Measurements from ENCODE around the gene SMTN.
A peak's percentile ranks its signal among the peaks of the same experiment; 100 is the strongest.
"Not testable (repeated sequence)": the region's sequence is repeated elsewhere in the genome, so short reads cannot be mapped to it uniquely, and the experiment has no call there.

The SMTN gene

DNA sequence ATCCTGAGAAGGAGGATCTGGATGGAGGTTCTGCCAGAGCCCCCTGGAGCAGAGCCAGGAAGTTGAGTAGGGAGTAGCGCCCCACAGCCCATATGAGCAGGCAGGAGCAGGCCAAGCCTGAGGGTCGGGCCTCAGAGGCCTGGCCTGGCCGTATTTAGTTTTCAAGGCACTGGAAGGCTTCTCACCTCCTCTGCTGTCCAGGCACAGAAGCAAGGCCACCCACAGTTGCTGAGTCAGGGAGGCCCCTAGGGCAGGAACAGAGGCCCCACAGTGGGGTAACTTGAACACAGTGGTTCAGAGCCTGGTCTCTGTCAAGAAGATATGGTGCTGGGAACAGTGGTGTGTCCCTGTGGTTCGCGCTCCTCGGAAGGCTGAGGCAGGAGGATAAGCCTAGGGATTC lies 21.5 kb upstream of the SMTN start:
- not testable (repeated sequence) for H3K4me1 Mint-ChIP-seq, H3K9me3 Mint-ChIP-seq, ATAC-seq, H3K27me3 Mint-ChIP-seq, H3K36me3 Mint-ChIP-seq, H3K4me3 Mint-ChIP-seq, H3K27ac Mint-ChIP-seq

DNA sequence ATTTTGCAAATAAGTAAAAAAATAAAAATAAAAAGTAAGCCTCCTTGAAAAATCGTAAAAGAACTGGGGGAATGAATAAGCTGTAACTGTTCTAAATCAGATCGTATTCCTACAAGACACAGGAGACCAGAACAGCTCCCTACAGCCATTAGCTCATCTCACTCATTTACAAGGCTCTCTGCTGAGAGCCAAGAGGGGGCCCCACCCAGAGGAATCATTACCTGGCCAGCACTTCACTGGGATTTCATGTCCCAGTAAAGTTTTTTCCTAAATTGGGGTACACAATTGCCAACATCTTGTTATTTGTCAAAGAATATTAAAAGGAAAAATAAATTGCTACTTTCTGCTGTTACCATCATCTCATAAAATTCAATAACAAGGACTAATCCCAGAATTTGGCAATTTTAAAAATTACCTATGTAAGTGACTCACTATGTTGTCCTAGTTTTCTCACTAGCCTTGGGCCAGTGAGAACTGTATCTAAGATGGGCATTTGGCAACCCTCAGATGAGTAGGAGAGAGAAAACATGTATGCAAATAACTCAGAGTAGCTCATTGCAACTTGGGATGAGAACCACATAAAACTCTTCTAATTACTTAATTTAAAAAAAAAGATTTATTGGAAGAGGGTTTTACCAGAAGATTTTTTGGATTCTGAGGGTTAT lies 18.4 kb upstream of the SMTN start:
- Mint-ChIP-seq H3K9me3 (peaks cover 4% of the 10 kb centered on the region), H3K36me3 (no peaks in the 10 kb centered on the region), H3K4me1 (peaks cover 6% of the 10 kb centered on the region), H3K4me3 (no peak overlapping the region), H3K27me3 (no peaks in the 10 kb centered on the region), H3K27ac (no peak overlapping the region)
- ATAC-seq, result no peak

DNA sequence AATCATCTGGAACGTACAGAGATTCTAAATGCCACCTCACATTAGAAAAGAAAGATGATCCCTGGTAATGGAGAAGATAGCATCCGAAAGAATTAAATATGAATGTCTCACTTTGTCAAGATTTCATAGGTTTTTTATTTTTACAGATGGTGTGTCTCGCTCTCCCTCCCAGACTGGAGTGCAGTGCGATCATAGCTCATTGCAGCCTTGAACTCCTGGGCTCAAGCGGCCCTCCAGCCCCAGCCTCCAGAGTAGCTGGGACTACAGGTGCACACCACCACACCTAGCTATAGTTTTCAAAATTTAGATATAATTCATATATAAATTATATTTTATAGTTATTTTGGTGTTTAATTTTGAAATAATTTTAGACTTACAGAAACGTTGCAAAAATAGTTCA lies 16.7 kb upstream of the SMTN start:
- Mint-ChIP-seq H3K36me3 (no peaks in the 10 kb centered on the region), H3K4me3 (no peak overlapping the region), H3K9me3 (peaks cover 4% of the 10 kb centered on the region), H3K27me3 (no peaks in the 10 kb centered on the region), H3K27ac (no peak overlapping the region), H3K4me1 (peaks cover 6% of the 10 kb centered on the region)
- no peak for ATAC-seq

DNA sequence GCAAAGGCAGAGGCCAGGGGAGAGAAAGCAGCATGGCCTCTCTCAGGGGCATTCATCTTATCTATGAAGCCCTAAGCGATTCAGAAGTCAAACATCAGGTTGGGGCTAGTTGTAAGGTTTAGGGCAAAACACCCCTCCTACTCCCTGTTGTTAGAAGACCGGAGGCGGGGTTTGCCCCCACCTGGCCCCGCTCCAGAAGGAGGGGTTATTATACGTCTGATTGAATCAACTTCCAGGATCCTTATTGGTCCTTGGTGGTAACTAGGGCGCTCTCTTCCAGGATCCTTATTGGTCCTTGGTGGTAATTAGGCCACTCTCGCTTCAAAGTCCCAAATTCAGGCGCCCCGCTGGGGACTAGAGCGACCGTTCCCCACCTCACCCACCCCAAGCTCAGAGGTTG lies 12.1 kb upstream of the SMTN start:
- Mint-ChIP-seq H3K27ac (no peak overlapping the region), H3K4me3 (no peak overlapping the region), H3K27me3 (peaks cover 9% of the 10 kb centered on the region), H3K36me3 (no peaks in the 10 kb centered on the region), H3K9me3 (peaks cover 1% of the 10 kb centered on the region), H3K4me1 (peaks cover 2% of the 10 kb centered on the region)
- ATAC-seq, result no peak

DNA sequence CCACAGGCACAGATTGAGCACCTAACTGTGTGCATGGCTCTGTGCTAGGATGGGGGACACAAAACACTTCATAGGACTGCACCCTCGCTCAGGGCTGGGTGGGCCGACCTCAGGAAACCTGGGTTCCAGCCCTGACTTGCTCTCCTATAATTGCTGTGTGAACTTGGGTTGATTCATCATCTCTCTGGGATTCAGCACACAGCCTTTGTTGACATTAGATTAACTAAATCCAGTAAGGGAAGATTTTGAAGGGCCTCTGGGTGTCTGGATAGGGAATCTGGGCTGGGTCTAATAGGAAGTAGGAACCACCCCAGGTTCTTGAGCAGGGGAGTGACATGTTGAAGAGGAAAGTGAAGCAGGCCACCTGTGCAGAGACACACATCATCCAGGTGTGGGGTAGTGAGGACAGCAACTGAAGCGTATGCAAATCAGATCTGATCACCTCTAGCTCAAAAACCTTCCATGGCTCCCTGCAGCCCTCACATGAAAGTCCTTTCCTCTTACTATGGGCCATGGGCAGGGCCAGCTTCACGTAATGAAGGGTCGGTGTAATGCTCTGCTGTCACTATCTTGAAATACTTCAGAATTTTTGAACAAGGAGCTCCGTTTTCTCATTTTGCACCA lies 11.3 kb upstream of the SMTN start:
- H3K27ac Mint-ChIP-seq, ATAC-seq, H3K4me1 Mint-ChIP-seq, H3K4me3 Mint-ChIP-seq, H3K27me3 Mint-ChIP-seq, H3K9me3 Mint-ChIP-seq, H3K36me3 Mint-ChIP-seq: not testable (repeated sequence)

DNA sequence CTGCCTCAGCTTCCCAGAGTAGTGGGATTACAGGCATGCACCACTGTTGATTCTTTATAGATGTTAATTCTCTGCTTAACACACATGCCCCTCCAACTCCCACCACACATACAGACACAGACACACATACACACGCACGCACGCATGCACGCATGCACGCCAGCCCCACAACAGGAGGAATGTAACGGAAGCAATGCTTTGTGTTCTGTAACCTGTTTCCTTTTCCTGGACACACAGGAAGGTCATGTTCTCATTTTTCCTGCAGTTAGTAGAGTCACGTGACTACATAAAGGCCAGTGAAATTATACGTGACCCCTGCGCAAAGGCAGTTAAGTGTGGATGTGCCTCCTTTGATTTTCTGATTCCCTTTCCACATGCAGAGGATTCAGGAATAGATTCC lies 8.0 kb upstream of the SMTN start:
- H3K4me1 Mint-ChIP-seq, H3K4me3 Mint-ChIP-seq, H3K36me3 Mint-ChIP-seq, H3K27ac Mint-ChIP-seq, H3K27me3 Mint-ChIP-seq, ATAC-seq, H3K9me3 Mint-ChIP-seq: not testable (repeated sequence)

DNA sequence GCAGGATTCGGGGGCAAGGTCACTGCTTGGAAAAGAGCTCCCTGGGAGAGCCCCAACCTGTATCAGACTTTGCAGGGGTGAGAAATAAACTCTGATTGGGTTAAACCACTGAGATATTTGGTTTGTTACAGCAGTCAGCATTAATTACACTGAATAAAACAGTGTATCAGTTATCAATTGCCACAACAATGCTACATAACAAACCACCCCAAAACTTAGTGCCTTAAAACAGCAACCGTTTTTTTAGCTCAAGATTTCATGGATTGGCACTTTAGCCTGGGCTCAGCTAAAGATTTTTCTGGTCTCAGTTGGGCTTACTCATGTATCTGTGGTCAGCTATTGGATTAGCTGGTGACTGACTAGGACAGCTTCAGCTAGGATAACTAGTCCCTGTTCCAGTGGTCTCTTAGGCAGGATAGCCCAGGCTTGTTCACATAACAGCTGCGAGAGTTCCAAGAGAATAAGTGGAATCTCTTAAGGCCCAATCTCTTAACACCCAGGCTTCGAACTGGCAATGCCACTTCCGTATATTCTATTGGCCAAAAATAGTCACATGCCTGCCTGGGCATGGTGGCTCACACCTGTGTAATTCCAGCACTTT lies 7.5 kb upstream of the SMTN start:
- H3K9me3 Mint-ChIP-seq, H3K4me3 Mint-ChIP-seq: not testable (repeated sequence)

DNA sequence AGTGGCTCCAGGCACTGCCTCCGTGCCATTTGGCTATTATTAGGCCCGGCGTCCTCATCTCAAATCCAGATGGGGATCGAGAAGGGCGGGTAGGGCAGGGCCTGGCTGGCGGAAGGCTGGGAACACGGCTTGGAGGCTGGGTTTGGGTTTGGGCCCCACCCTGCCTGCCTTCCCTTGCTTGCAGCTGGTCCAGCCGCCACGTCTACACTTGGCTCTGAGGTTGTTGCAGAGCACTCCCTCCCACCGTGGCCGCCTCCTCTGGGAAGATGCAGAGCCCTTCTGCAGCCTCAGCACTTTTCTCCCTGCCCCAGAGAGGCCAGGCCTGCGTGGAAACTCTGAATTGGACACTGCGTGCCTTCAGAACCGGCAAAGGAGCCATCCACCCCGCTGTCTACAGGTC lies 5.2 kb upstream of the SMTN start:
- Mint-ChIP-seq H3K9me3 (no peaks in the 10 kb centered on the region), H3K4me3 (no peak overlapping the region), H3K27ac (no peak overlapping the region), H3K36me3 (no peaks in the 10 kb centered on the region), H3K4me1 (peaks cover 6% of the 10 kb centered on the region), H3K27me3 (peaks cover 9% of the 10 kb centered on the region)
- ATAC-seq, result no peak

More for the DNA sequence above, 7.5 kb upstream of the SMTN start:
- not testable (repeated sequence) for H3K4me1 Mint-ChIP-seq, H3K27ac Mint-ChIP-seq, H3K27me3 Mint-ChIP-seq, H3K36me3 Mint-ChIP-seq, ATAC-seq

DNA sequence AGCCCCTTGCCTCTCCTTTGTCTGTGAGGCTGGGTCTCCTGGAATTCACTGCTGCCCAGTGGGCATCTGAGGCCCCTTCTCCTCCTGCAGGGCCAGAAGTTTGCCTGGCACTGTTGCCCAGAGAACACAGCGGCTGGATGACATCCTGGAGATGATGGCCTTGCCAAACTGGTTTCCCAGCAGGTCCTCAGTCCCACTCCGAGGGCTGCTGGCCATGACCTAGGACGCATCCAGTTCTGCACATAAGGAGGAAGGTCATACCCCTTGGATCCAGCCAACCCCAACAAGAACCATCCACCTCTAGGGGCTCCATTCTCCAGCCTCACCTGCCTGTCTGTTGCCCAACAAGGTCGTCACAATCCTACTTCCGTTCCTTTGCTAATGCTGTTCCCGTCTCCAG lies 3.4 kb upstream of the SMTN start:
- no peak overlapping the region for H3K27ac Mint-ChIP-seq
- H3K4me3 Mint-ChIP-seq, result no peak overlapping the region
- H3K4me1 Mint-ChIP-seq, result peaks cover 23% of the 10 kb centered on the region
- H3K36me3 Mint-ChIP-seq, result no peaks in the 10 kb centered on the region
- H3K9me3 Mint-ChIP-seq, result no peaks in the 10 kb centered on the region
- peaks cover 5% of the 10 kb centered on the region for H3K27me3 Mint-ChIP-seq
- ATAC-seq, result no peak

DNA sequence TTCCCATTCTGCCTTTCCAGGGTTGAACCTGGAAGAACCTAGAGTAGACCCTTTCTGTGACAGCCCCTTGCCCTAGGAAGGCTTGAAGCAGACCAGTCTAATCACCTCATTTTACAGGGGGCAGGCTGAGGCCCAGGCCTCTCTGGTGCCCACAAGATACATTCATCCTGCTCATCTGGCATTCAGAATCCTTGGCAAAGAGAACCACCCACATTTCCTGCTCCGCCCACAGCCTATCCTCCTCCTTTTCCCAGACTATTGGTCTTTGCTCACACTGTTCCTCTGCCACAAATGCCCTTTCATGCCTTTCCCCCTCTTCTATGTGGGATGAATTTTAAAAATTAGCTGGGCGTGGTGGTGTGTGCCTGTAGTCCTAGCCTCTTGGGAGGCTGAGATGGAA lies 2.7 kb upstream of the SMTN start:
- not testable (repeated sequence) for H3K27ac Mint-ChIP-seq, ATAC-seq, H3K36me3 Mint-ChIP-seq, H3K4me3 Mint-ChIP-seq, H3K27me3 Mint-ChIP-seq, H3K9me3 Mint-ChIP-seq
- peaks cover 31% of the 10 kb centered on the region for H3K4me1 Mint-ChIP-seq

DNA sequence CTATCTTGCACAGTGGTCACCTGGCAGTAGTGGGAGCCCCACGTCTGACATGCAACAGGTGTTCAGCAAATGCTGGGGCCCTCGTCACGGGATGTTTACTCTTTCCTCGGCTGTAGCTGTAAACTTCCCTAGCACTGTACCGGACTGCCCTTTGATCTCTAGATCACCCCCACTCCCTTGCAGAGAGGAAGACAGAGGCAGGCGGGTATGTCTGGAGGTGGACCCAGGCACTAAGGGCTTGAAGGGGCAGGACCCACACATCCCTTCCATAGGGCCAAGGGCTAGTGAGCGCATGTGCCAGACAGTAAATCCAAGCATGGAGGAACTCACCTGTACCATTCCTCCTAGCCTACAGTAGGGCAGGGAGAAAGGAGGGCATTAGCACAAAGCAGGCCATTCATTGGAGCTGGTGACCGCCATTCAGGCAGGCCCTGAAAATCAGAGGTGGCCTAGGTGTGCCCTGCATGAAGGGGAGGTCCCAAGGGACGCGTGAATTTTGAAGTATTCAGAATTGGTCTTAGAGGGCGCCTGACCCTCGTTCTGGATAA lies 1.9 kb upstream of the SMTN start:
- Mint-ChIP-seq H3K4me1 (peaks cover 38% of the 10 kb centered on the region), H3K4me3 (no peak overlapping the region), H3K27ac (no peak overlapping the region), H3K36me3 (no peaks in the 10 kb centered on the region), H3K27me3 (no peaks in the 10 kb centered on the region), H3K9me3 (no peaks in the 10 kb centered on the region)
- ATAC-seq, result no peak

DNA sequence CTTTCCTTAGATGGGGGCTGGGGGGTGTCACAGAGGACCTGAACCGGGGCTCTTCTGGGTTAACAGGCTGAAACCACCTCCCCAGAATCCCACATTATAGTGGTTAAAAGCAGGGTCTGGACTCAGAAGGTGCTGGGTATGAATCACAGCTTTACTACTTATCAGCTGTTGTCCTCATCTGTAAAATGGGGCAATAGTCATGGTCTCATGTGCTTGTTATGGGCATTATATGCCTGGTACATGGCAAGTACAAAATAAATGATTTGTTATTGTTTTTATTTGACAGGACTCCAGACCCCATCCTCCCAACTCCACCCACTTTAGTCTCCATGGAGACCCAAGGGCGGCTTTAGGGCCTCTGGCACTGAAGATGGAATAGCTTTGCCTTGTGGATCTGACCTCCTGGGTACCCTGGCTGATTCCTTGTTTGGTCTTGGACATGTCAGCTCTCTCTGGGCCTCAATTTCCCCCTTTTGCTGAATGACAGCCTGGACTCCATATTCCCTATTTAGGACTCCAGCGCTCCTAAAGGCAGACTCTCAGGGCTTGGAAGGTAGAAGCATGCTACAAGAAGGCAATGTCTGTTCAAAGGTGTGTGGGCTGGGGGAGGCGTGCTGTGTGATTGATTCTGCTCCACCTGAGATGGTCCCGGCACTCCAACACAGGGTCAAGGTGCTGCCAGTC lies 812 bp upstream of the SMTN start:
- H3K27me3 Mint-ChIP-seq, result no peaks in the 10 kb centered on the region
- H3K27ac Mint-ChIP-seq, result peak overlapping the region; percentile 72

DNA sequence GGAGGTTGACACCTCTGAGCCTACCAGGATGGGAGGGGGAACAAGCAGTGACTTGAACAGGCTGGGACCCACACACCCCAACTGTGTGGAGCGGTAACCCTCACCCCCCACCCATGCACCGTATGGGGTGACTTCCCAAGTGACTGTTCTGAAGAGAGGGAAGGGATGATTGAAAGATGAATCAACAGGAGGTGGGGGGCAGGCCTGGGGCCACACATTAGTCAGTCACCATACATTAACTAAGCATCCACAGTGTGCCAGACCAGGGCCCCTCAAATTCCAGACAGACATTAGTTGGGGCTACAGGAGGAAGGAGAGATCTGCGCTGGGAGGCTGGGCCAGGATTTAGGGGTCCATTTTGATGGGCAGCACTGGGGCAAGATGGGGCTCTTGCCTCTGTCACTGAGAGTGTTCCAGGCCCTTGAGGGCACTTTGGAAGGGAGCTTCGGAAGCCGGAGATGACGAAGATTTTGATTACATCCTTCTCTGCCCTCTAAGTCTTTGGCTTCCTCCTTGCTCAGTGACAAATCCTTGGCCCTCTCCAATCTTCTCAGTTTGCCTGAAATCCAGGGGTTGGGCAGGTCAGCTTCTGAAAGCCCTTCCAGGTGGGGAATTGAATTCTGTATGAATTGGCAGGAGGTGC lies 966 bp downstream of the SMTN start:
- H3K4me3 Mint-ChIP-seq, result peak overlapping the region; percentile 88
- no peaks in the 10 kb centered on the region for H3K36me3 Mint-ChIP-seq
- no peaks in the 10 kb centered on the region for H3K27me3 Mint-ChIP-seq
- ATAC-seq, result no peak
- peak overlapping the region; percentile 72 for H3K27ac Mint-ChIP-seq
- no peaks in the 10 kb centered on the region for H3K9me3 Mint-ChIP-seq
- H3K4me1 Mint-ChIP-seq, result peaks cover 54% of the 10 kb centered on the region

More for the DNA sequence above, 812 bp upstream of the SMTN start:
- peaks cover 46% of the 10 kb centered on the region for H3K4me1 Mint-ChIP-seq
- H3K4me3 Mint-ChIP-seq, result peak overlapping the region; percentile 88
- H3K9me3 Mint-ChIP-seq, result no peaks in the 10 kb centered on the region
- H3K36me3 Mint-ChIP-seq, result no peaks in the 10 kb centered on the region
- ATAC-seq, result no peak

DNA sequence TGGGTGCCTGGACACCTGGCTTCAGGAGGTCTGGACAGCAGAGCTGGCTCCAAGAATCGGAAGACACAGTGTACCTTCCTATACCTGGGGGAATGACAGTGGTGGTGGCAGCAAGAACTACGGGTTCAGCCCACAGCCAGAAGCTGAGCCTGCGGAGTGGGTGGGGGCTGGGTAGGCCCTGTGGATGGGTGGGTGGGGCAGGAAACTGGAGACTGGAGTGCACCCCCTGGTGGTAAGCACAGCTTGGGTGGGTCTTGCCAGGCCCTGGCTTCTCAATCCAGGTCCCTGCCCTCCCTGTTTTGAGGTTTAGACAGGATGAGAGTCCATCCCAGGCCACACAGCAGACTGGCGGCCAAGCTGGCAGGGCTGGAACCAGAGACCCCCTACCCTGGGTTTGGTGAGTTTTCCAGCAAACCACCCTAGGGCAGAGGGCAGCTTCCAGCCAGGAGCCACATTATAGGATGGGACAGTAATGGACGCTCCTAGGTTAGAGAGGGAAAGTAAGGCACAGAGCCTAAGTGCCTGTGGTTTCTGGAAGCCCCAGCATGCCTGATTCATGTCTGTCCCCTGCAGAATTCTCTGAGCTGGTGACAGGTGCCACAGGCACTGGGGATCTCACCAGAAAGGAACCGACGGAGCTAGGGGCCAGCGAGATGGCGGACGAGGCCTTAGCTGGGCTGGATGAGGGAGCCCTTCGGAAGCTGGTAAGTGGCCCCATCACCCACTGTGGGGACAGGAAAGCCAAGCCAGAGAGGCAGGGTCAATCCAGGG lies 1.7 kb downstream of the SMTN start:
- H3K4me1 Mint-ChIP-seq, result peaks cover 57% of the 10 kb centered on the region
- no peak overlapping the region for H3K27ac Mint-ChIP-seq

More for the DNA sequence above, 1.7 kb downstream of the SMTN start:
- Mint-ChIP-seq H3K9me3 (no peaks in the 10 kb centered on the region), H3K36me3 (no peaks in the 10 kb centered on the region), H3K4me3 (peak overlapping the region; percentile 29), H3K27me3 (no peaks in the 10 kb centered on the region)
- ATAC-seq, result no peak
